Measurements from ENCODE around the gene MYH7.

MYH7 gene

GRCh38 chr14:23446291-23446851 is 10.9 kb upstream of the MYH7 start:
- no peaks in the 10 kb centered on the region for H3K36me3 ChIP-seq (ENCODE audit: control insufficient read depth in 1 of 2, insufficient read depth in 2 of 2, low read depth in 1 of 2, low read length in 2 of 2)
- no peak overlapping the region for H2BK12ac ChIP-seq (ENCODE audit: low read length in 2 of 2)
- H2BK15ac ChIP-seq (ENCODE audit: low read depth, poor library complexity, severe bottlenecking), result no peak overlapping the region
- peaks cover 50 to 51% of the 10 kb centered on the region in 2 experiments for H3K27me3 ChIP-seq (ENCODE audit: control insufficient read depth in 1 of 2, insufficient read depth in 1 of 2, low read length in 2 of 2)
- no peak overlapping the region for H3K23ac ChIP-seq (ENCODE audit: low read length in 2 of 2)
- H3K9me3 ChIP-seq (ENCODE audit: control insufficient read depth, low read length), result no peaks in the 10 kb centered on the region
- H3K4me3 ChIP-seq (ENCODE audit: insufficient read depth in 1 of 2, low read depth in 1 of 2, low read length in 2 of 2), result no peak overlapping the region
- 63% methylated on average over 4 of the region's 4 CpGs for WGBS
- H3K9ac ChIP-seq (ENCODE audit: low read length), result no peak overlapping the region
- H4K8ac ChIP-seq (ENCODE audit: low read length), result no peak overlapping the region
- no peaks in the 10 kb centered on the region for H3K79me1 ChIP-seq (replicated peaks; ENCODE audit: low read length, poor library complexity, severe bottlenecking)
- H3K4me1 ChIP-seq (ENCODE audit: control insufficient read depth, insufficient read depth, low read depth, low read length), result no peaks in the 10 kb centered on the region
- H3K14ac ChIP-seq (ENCODE audit: low read length in 2 of 2), result no peak overlapping the region
- no peak overlapping the region for H2AK5ac ChIP-seq (ENCODE audit: low read length, severe bottlenecking)
- H3K4me2 ChIP-seq (ENCODE audit: low read length, poor library complexity, severe bottlenecking), result no peak overlapping the region
- no peak overlapping the region for H2AFZ ChIP-seq (ENCODE audit: low read depth, low read length)
- no peak overlapping the region for H2BK5ac ChIP-seq (ENCODE audit: low read depth, low read length, poor library complexity, severe bottlenecking)
- H3K18ac ChIP-seq (ENCODE audit: low read depth in 1 of 2, low read length in 2 of 2), result no peak overlapping the region
- DNase-seq, result no peak
- no peak overlapping the region for H4K91ac ChIP-seq (ENCODE audit: low read length)
- no peak overlapping the region for H2BK120ac ChIP-seq (ENCODE audit: low read depth, low read length)
- no peak overlapping the region for H3K27ac ChIP-seq (ENCODE audit: low read length, poor library complexity, severe bottlenecking)
- H3K4ac ChIP-seq (ENCODE audit: low read depth in 1 of 2, low read length in 2 of 2), result no peak overlapping the region

- WGBS, result 32% methylated on average over 2 of the region's 4 CpGs
- no peaks in the 10 kb centered on the region for H3K36me3 ChIP-seq (ENCODE audit: control insufficient read depth in 1 of 2, insufficient read depth in 2 of 2, low read depth in 1 of 2, low read length in 2 of 2)
These were observed 10.3 kb upstream of the MYH7 start for GRCh38 chr14:23445773-23446172.

GRCh38 chr14:23444314-23444713 is 8.9 kb upstream of the MYH7 start:
- no peak overlapping the region for H3K14ac ChIP-seq (ENCODE audit: low read length in 2 of 2)
- H2BK15ac ChIP-seq (ENCODE audit: low read depth, poor library complexity, severe bottlenecking), result no peak overlapping the region
- no peaks in the 10 kb centered on the region for H3K9me3 ChIP-seq (ENCODE audit: control insufficient read depth, low read length)
- H3K4me1 ChIP-seq (ENCODE audit: control insufficient read depth, insufficient read depth, low read depth, low read length), result no peaks in the 10 kb centered on the region
- no peak overlapping the region for H3K9ac ChIP-seq (ENCODE audit: low read length)
- H3K23ac ChIP-seq (ENCODE audit: low read length in 2 of 2), result no peak overlapping the region
- H4K8ac ChIP-seq (ENCODE audit: low read length), result no peak overlapping the region
- no peak overlapping the region for H3K27ac ChIP-seq (ENCODE audit: low read length, poor library complexity, severe bottlenecking)
- no peak overlapping the region for H2BK120ac ChIP-seq (ENCODE audit: low read depth, low read length)
- H3K4ac ChIP-seq (ENCODE audit: low read depth in 1 of 2, low read length in 2 of 2), result no peak overlapping the region
- H3K27me3 ChIP-seq (ENCODE audit: control insufficient read depth in 1 of 2, insufficient read depth in 1 of 2, low read length in 2 of 2), result peaks cover 36 to 50% of the 10 kb centered on the region in 2 experiments
- no CpG with 5 or more reads among the region's 1 CpG for WGBS
- no peak overlapping the region for H4K91ac ChIP-seq (ENCODE audit: low read length)
- H3K36me3 ChIP-seq (ENCODE audit: control insufficient read depth in 1 of 2, insufficient read depth in 2 of 2, low read depth in 1 of 2, low read length in 2 of 2), result no peaks in the 10 kb centered on the region
- H2AFZ ChIP-seq (ENCODE audit: low read depth, low read length), result no peak overlapping the region
- no peak overlapping the region for H3K18ac ChIP-seq (ENCODE audit: low read depth in 1 of 2, low read length in 2 of 2)
- DNase-seq, result no peak
- H3K4me3 ChIP-seq (ENCODE audit: insufficient read depth in 1 of 2, low read depth in 1 of 2, low read length in 2 of 2), result no peak overlapping the region
- no peak overlapping the region for H3K4me2 ChIP-seq (ENCODE audit: low read length, poor library complexity, severe bottlenecking)
- no peaks in the 10 kb centered on the region for H3K79me1 ChIP-seq (replicated peaks; ENCODE audit: low read length, poor library complexity, severe bottlenecking)
- no peak overlapping the region for H2BK5ac ChIP-seq (ENCODE audit: low read depth, low read length, poor library complexity, severe bottlenecking)
- no peak overlapping the region for H2AK5ac ChIP-seq (ENCODE audit: low read length, severe bottlenecking)
- no peak overlapping the region for H2BK12ac ChIP-seq (ENCODE audit: low read length in 2 of 2)

More at GRCh38 chr14:23445773-23446172, 10.3 kb upstream of the MYH7 start:
- Histone ChIP-seq H3K9me3 (ENCODE audit: control insufficient read depth, low read length) (no peaks in the 10 kb centered on the region), H2BK120ac (ENCODE audit: low read depth, low read length) (no peak overlapping the region), H2AFZ (ENCODE audit: low read depth, low read length) (no peak overlapping the region), H4K8ac (ENCODE audit: low read length) (no peak overlapping the region), H3K4me1 (ENCODE audit: control insufficient read depth, insufficient read depth, low read depth, low read length) (no peaks in the 10 kb centered on the region), H3K79me1 (replicated peaks; ENCODE audit: low read length, poor library complexity, severe bottlenecking) (no peaks in the 10 kb centered on the region), H3K4ac (ENCODE audit: low read depth in 1 of 2, low read length in 2 of 2) (no peak overlapping the region), H3K14ac (ENCODE audit: low read length in 2 of 2) (no peak overlapping the region), H3K23ac (ENCODE audit: low read length in 2 of 2) (no peak overlapping the region), H2BK12ac (ENCODE audit: low read length in 2 of 2) (no peak overlapping the region), H2BK15ac (ENCODE audit: low read depth, poor library complexity, severe bottlenecking) (no peak overlapping the region), H3K27me3 (ENCODE audit: control insufficient read depth in 1 of 2, insufficient read depth in 1 of 2, low read length in 2 of 2) (peaks cover 46 to 54% of the 10 kb centered on the region in 2 experiments), H2BK5ac (ENCODE audit: low read depth, low read length, poor library complexity, severe bottlenecking) (no peak overlapping the region), H3K9ac (ENCODE audit: low read length) (no peak overlapping the region), H3K4me2 (ENCODE audit: low read length, poor library complexity, severe bottlenecking) (no peak overlapping the region), H3K27ac (ENCODE audit: low read length, poor library complexity, severe bottlenecking) (no peak overlapping the region), H3K18ac (ENCODE audit: low read depth in 1 of 2, low read length in 2 of 2) (no peak overlapping the region), H4K91ac (ENCODE audit: low read length) (no peak overlapping the region), H2AK5ac (ENCODE audit: low read length, severe bottlenecking) (no peak overlapping the region), H3K4me3 (ENCODE audit: insufficient read depth in 1 of 2, low read depth in 1 of 2, low read length in 2 of 2) (no peak overlapping the region)
- DNase-seq, result no peak

GRCh38 chr14:23443881-23444280 is 8.4 kb upstream of the MYH7 start:
- no peak overlapping the region for H2BK15ac ChIP-seq (ENCODE audit: low read depth, poor library complexity, severe bottlenecking)
- H3K9ac ChIP-seq (ENCODE audit: low read length), result no peak overlapping the region
- no peak overlapping the region for H2AFZ ChIP-seq (ENCODE audit: low read depth, low read length)
- H3K27me3 ChIP-seq (ENCODE audit: control insufficient read depth in 1 of 2, insufficient read depth in 1 of 2, low read length in 2 of 2), result peaks cover 32 to 45% of the 10 kb centered on the region in 2 experiments
- H2AK5ac ChIP-seq (ENCODE audit: low read length, severe bottlenecking), result no peak overlapping the region
- no peak overlapping the region for H4K91ac ChIP-seq (ENCODE audit: low read length)
- H4K8ac ChIP-seq (ENCODE audit: low read length), result no peak overlapping the region
- H2BK12ac ChIP-seq (ENCODE audit: low read length in 2 of 2), result no peak overlapping the region
- H3K23ac ChIP-seq (ENCODE audit: low read length in 2 of 2), result no peak overlapping the region
- H3K4me2 ChIP-seq (ENCODE audit: low read length, poor library complexity, severe bottlenecking), result no peak overlapping the region
- H3K14ac ChIP-seq (ENCODE audit: low read length in 2 of 2), result no peak overlapping the region
- no peak for DNase-seq
- 65% methylated on average over 4 of the region's 6 CpGs for WGBS
- H3K4me1 ChIP-seq (ENCODE audit: control insufficient read depth, insufficient read depth, low read depth, low read length), result no peaks in the 10 kb centered on the region
- H3K4me3 ChIP-seq (ENCODE audit: insufficient read depth in 1 of 2, low read depth in 1 of 2, low read length in 2 of 2), result no peak overlapping the region
- no peak overlapping the region for H3K4ac ChIP-seq (ENCODE audit: low read depth in 1 of 2, low read length in 2 of 2)
- H3K18ac ChIP-seq (ENCODE audit: low read depth in 1 of 2, low read length in 2 of 2), result no peak overlapping the region
- H3K9me3 ChIP-seq (ENCODE audit: control insufficient read depth, low read length), result no peaks in the 10 kb centered on the region
- no peak overlapping the region for H2BK120ac ChIP-seq (ENCODE audit: low read depth, low read length)
- no peaks in the 10 kb centered on the region for H3K79me1 ChIP-seq (replicated peaks; ENCODE audit: low read length, poor library complexity, severe bottlenecking)
- no peak overlapping the region for H2BK5ac ChIP-seq (ENCODE audit: low read depth, low read length, poor library complexity, severe bottlenecking)
- no peaks in the 10 kb centered on the region for H3K36me3 ChIP-seq (ENCODE audit: control insufficient read depth in 1 of 2, insufficient read depth in 2 of 2, low read depth in 1 of 2, low read length in 2 of 2)
- no peak overlapping the region for H3K27ac ChIP-seq (ENCODE audit: low read length, poor library complexity, severe bottlenecking)
